Stomach (tissue), 4 donors: ENCODE results near the gene RNF148.

ENCODE experiments used
- CTCF ChIP-seq, 7 experiments: fragments of 450-650 bp in 4 of 7; fragments of 200-600 bp in 3 of 7; sonication (generic) in 3 of 7; IDR thresholded peaks; one replicate each; pipeline ENCODE4 v1.5.1; 2016 to 2019; ENCODE audit warnings: antibody characterized with exemption in 7 of 7, control low read depth in 2 of 7, mild to moderate bottlenecking in 1 of 7
- POLR2A ChIP-seq, 4 donors: fragments of 450-650 bp; IDR thresholded peaks; one replicate each; pipeline ENCODE4 v1.6.1; 2016; ENCODE audit warnings: antibody characterized with exemption in 4 of 4, control low read depth in 2 of 4, mild to moderate bottlenecking in 1 of 4, moderate library complexity in 1 of 4

- TF ChIP-seq CTCF (IDR thresholded peaks at IDR 0.05) (no peak), POLR2A (IDR thresholded peaks at IDR 0.05) (no peak)
Observed at GRCh38 chr7:122663733-122664132, 39.0 kb downstream of the RNF148 start.
